Gastrocnemius medialis (tissue), 4 donors: ENCODE results near the gene RNF224. TPM values are rescaled to one million over a fixed set of nuclear protein-coding genes. Genes with fewer than 3 reads are reported as not detected.
"Not testable (repeated sequence)": the region's sequence is repeated elsewhere in the genome, so short reads cannot be mapped to it uniquely, and the experiment has no call there.

Source experiments
- ATAC-seq, 2 donors: fragments of 150-250 bp; one replicate each; pipeline ENCODE4 v1.9.1; 2016
- DNase-seq, 2 donors: peaks; one replicate each; pipeline ENCODE4 v3.0.0-alpha.2; 2019
- H3K27ac ChIP-seq, 4 donors: fragments of 200-600 bp; sonication (generic); 1 replicate in 1 of 4; 2 replicates in 3 of 4; pipeline ENCODE4 v1.5.1; 2016 to 2018; ENCODE audit warnings: mild to moderate bottlenecking in 2 of 4, moderate library complexity in 1 of 4
- H3K27me3 ChIP-seq, 3 donors: fragments of 200-600 bp; sonication (generic) in 2 of 3; 1 replicate in 1 of 3; 2 replicates in 2 of 3; pipeline versions ENCODE4 v1.5.1 to v1.6.0; 2016 to 2019; ENCODE audit warnings: mild to moderate bottlenecking in 1 of 3, moderate library complexity in 1 of 3
- H3K36me3 ChIP-seq, 2 donors: fragments of 200-600 bp; sonication (generic) in 1 of 2; one replicate each; pipeline ENCODE4 v1.5.1; 2017 to 2018
- H3K4me1 ChIP-seq, 2 donors: fragments of 200-600 bp; sonication (generic) in 1 of 2; one replicate each; pipeline ENCODE4 v1.5.1; 2016 to 2017; ENCODE audit warnings: mild to moderate bottlenecking in 2 of 2
- H3K4me3 ChIP-seq, 4 donors: fragments of 200-600 bp; sonication (generic) in 3 of 4; 1 replicate in 1 of 4; 2 replicates in 3 of 4; pipeline ENCODE4 v1.5.1; 2016 to 2019; ENCODE audit warnings: mild to moderate bottlenecking in 2 of 4
- H3K9me3 ChIP-seq, 3 donors: fragments of 200-600 bp; sonication (generic) in 2 of 3; 1 replicate in 1 of 3; 2 replicates in 2 of 3; pipeline ENCODE4 v1.5.1; 2016 to 2019
- CTCF ChIP-seq, 5 experiments: fragments of 450-650 bp in 3 of 5; fragments of 200-600 bp in 2 of 5; sonication (generic) in 2 of 5; IDR thresholded peaks in 4 of 5; conservative IDR thresholded peaks in 1 of 5; 1 replicate in 4 of 5; 2 replicates in 1 of 5; pipeline ENCODE4 v1.5.1; 2016 to 2019; ENCODE audit warnings: antibody characterized with exemption in 5 of 5, mild to moderate bottlenecking in 3 of 5, moderate library complexity in 3 of 5
- POLR2A ChIP-seq, 2 donors: fragments of 450-650 bp; IDR thresholded peaks; one replicate each; pipeline ENCODE4 v1.6.1; 2017; ENCODE audit warnings: antibody characterized with exemption in 2 of 2, mild to moderate bottlenecking in 2 of 2, moderate library complexity in 2 of 2
- in situ Hi-C, 4 donors: fragments of 200-750 bp; cut with MboI; loops; one replicate each; pipeline versions ENCODE4 v1.15.0 to v1.8.0; 2017; ENCODE audit warnings: low sequenced_read_pairs in 4 of 4
- intact Hi-C: fragments of 100-400 bp; cut with DNase I; formaldehyde crosslinking; loops from one replicate; pipeline ENCODE4 v1.15.1; 2023; ENCODE audit warnings: low total_unique reads
- total RNA-seq, 4 donors: library from RNA; depleted of rRNA; stranded (reverse); fragments of >200 nt; gene quantifications; one replicate each; pipeline versions ENCODE4 v1.1.0 to v1.2.3, GENCODE V29; 2016

Gene RNF224
- total RNA-seq, 4 donors from 2014 or later = not detected

GRCh38 chr9:137236936-137237421 is 9.7 kb downstream of the RNF224 start:
- peak overlapping the region; percentile 63 to 79 (median 78) for H3K27ac ChIP-seq

GRCh38 chr9:137237759-137238726 is 10.7 kb downstream of the RNF224 start:
- TF ChIP-seq CTCF (IDR thresholded peaks at IDR 0.05 in 4 of 5, conservative IDR thresholded peaks at IDR 0.05 in 1 of 5) = no peak
- no peak for TF ChIP-seq POLR2A (IDR thresholded peaks at IDR 0.05)
- Histone ChIP-seq H3K27ac (peak overlapping the region; percentile 63 to 79 (median 78)), H3K36me3 (peaks cover 0 to 14% of the 10 kb centered on the region in 2 donors), H3K27me3 (peaks cover 0 to 17% (median 0%) of the 10 kb centered on the region in 3 donors), H3K9me3 (no peaks in the 10 kb centered on the region), H3K4me1 (peaks cover 49 to 61% of the 10 kb centered on the region in 2 donors), H3K4me3 (no peak overlapping the region)
- DNase-seq (peak; percentile 49 to 67), ATAC-seq (no peak)
- intact Hi-C loops (loop anchor here (2.0 to 10.0 kb wide), 2 partner anchors 25 to 453 kb away; no protein-coding TSS in a partner anchor), in situ Hi-C loops (loop anchor here in 2 of 4 donors (10.0 kb wide), 1 partner anchor 123 kb away; the partner anchor contains the start of gene DPP7 (in 2 of the 2))

More at GRCh38 chr9:137236936-137237421, 9.7 kb downstream of the RNF224 start:
- Histone ChIP-seq H3K36me3 (peaks cover 0 to 4% of the 10 kb centered on the region in 2 donors), H3K4me1 (peaks cover 38 to 50% of the 10 kb centered on the region in 2 donors), H3K4me3 (peak overlapping the region; percentile 26 to 46 (median 35)), H3K9me3 (no peaks in the 10 kb centered on the region), H3K27me3 (peaks cover 0 to 19% (median 0%) of the 10 kb centered on the region in 3 donors)
- intact Hi-C loops = loop anchor here (2.0 to 10.0 kb wide), 2 partner anchors 26 to 452 kb away; no protein-coding TSS in a partner anchor
- in situ Hi-C loops = loop anchor here in 2 of 4 donors (10.0 kb wide), 1 partner anchor 122 kb away; the partner anchor contains the start of gene DPP7 (in 2 of the 2)
- DNase-seq (no peak), ATAC-seq (no peak)
- no peak for TF ChIP-seq CTCF (IDR thresholded peaks at IDR 0.05 in 4 of 5, conservative IDR thresholded peaks at IDR 0.05 in 1 of 5)
- TF ChIP-seq POLR2A (IDR thresholded peaks at IDR 0.05) = no peak

GRCh38 chr9:137239541-137240200 is 12.4 kb downstream of the RNF224 start:
- intact Hi-C loops = loop anchor here (2.0 to 10.0 kb wide), 4 partner anchors 29 to 455 kb away; partner anchors contain the start of genes ANAPC2, SSNA1 and TPRN
- not testable (repeated sequence) for H3K9me3 ChIP-seq, H3K27me3 ChIP-seq, ATAC-seq, DNase-seq
- Histone ChIP-seq H3K4me3 (peak overlapping the region; percentile 69 to 83 (median 78)), H3K36me3 (peaks cover 0 to 23% of the 10 kb centered on the region in 2 donors), H3K27ac (peak overlapping the region; percentile 90 to 98 (median 94)), H3K4me1 (peaks cover 62 to 77% of the 10 kb centered on the region in 2 donors)
- in situ Hi-C loops = loop anchor here in 2 of 4 donors (10.0 kb wide), 1 partner anchor 125 kb away; the partner anchor contains the start of gene DPP7 (in 2 of the 2)

GRCh38 chr9:137240318-137240840 is 13.1 kb downstream of the RNF224 start:
- ATAC-seq = peak; percentile 13 to 18
- in situ Hi-C loops = no loop called here
- H3K36me3 ChIP-seq = peaks cover 0 to 23% of the 10 kb centered on the region in 2 donors
- H3K9me3 ChIP-seq = no peaks in the 10 kb centered on the region
- peak overlapping the region; percentile 90 to 98 (median 94) for H3K27ac ChIP-seq
- intact Hi-C loops = loop anchor here (2.0 to 5.0 kb wide), 3 partner anchors 28 to 52 kb away; partner anchors contain the start of genes ANAPC2, SSNA1 and TPRN
- peaks cover 62 to 83% of the 10 kb centered on the region in 2 donors for H3K4me1 ChIP-seq
- peak overlapping the region; percentile 69 to 83 (median 78) for H3K4me3 ChIP-seq
- peak; percentile 56 to 70 for DNase-seq
- H3K27me3 ChIP-seq = no peaks in the 10 kb centered on the region
- TF ChIP-seq POLR2A (IDR thresholded peaks at IDR 0.05) (peak in 1 of 2 donors; percentile 25), CTCF (IDR thresholded peaks at IDR 0.05 in 4 of 5, conservative IDR thresholded peaks at IDR 0.05 in 1 of 5) (peak in 2 of 5 experiments; percentile 9 to 16)
